DOHH2 (cell line): ENCODE measurements around the gene HRCT1.

Experiments
- H3F3A ChIP-seq: fragments of 200-600 bp; sonication (generic), shearing (Covaris generic); 2 replicates; pipeline ENCODE4 v1.6.0; 2016; ENCODE audit warnings: antibody characterized with exemption, mild to moderate bottlenecking; ENCODE audit not compliant: control insufficient read depth, insufficient read depth
- H3K27ac ChIP-seq: fragments of 200-600 bp; sonication (generic); 2 replicates; pipeline ENCODE4 v1.5.1; 2014; ENCODE audit warnings: low read depth, mild to moderate bottlenecking, low read length, moderate library complexity
- H3K27me3 ChIP-seq: fragments of 200-600 bp; sonication (generic); 2 replicates; pipeline ENCODE4 v1.6.1; 2014; ENCODE audit warnings: mild to moderate bottlenecking, low read length, mixed read lengths; ENCODE audit not compliant: control insufficient read depth
- H3K36me3 ChIP-seq: fragments of 200-600 bp; sonication (generic); 2 replicates; pipeline ENCODE4 v1.6.1; 2014; ENCODE audit warnings: mild to moderate bottlenecking, low read length, moderate library complexity, mixed read lengths; ENCODE audit not compliant: control insufficient read depth
- H3K4me1 ChIP-seq: fragments of 200-600 bp; sonication (generic); 2 replicates; pipeline ENCODE4 v1.6.1; 2014; ENCODE audit warnings: mild to moderate bottlenecking, low read length, mixed read lengths; ENCODE audit not compliant: control insufficient read depth
- H3K4me2 ChIP-seq: fragments of 200-600 bp; sonication (generic); 2 replicates; pipeline ENCODE4 v1.6.0; 2014; ENCODE audit warnings: mild to moderate bottlenecking, low read length, moderate library complexity
- H3K4me3 ChIP-seq: fragments of 200-600 bp; sonication (generic); 2 replicates; pipeline ENCODE4 v1.5.1; 2014; ENCODE audit warnings: mild to moderate bottlenecking, low read length, mixed read lengths
- H3K79me2 ChIP-seq: fragments of 200-600 bp; sonication (generic); 2 replicates; pipeline ENCODE4 v1.6.1; 2014; ENCODE audit warnings: mild to moderate bottlenecking, low read length, mixed read lengths; ENCODE audit not compliant: control insufficient read depth
- H3K9me2 ChIP-seq: fragments of 200-600 bp; sonication (generic); replicated peaks from 2 replicates; pipeline ENCODE4 v1.6.1; 2014; ENCODE audit warnings: mild to moderate bottlenecking, low read length, mixed read lengths; ENCODE audit not compliant: control insufficient read depth
- H3K9me3 ChIP-seq: fragments of 200-600 bp; sonication (generic); 2 replicates; pipeline ENCODE4 v1.6.1; 2014; ENCODE audit warnings: antibody characterized with exemption, low read length, mixed read lengths; ENCODE audit not compliant: control insufficient read depth, insufficient read depth
- H4K20me1 ChIP-seq: fragments of 200-600 bp; sonication (generic); 2 replicates; pipeline ENCODE4 v1.6.0; 2014; ENCODE audit warnings: low read depth, mild to moderate bottlenecking, antibody characterized with exemption, low read length, moderate library complexity; ENCODE audit not compliant: control insufficient read depth, insufficient read depth
- CTCF ChIP-seq: fragments of 200-600 bp; sonication (generic); IDR thresholded peaks from one replicate; pipeline ENCODE4 v1.5.1; 2014; ENCODE audit warnings: antibody characterized with exemption, mild to moderate bottlenecking, low read depth, low read length; ENCODE audit not compliant: poor library complexity, severe bottlenecking
- EZH2phosphoT487 ChIP-seq: fragments of 200-600 bp; sonication (generic); IDR thresholded peaks from 2 replicates; pipeline ENCODE4 v1.6.1; 2017; ENCODE audit warnings: borderline replicate concordance, mild to moderate bottlenecking, antibody characterized with exemption, low read length, moderate library complexity, mixed read lengths

Gene HRCT1

GRCh38 chr9:35923598-35923926 lies 17.6 kb downstream of the HRCT1 start:
- H3F3A ChIP-seq: no peaks in the 10 kb centered on the region
- H4K20me1 ChIP-seq: no peaks in the 10 kb centered on the region
- no peak overlapping the region for H3K27ac ChIP-seq
- peaks cover 15% of the 10 kb centered on the region for H3K27me3 ChIP-seq
- H3K4me2 ChIP-seq: no peak overlapping the region
- TF ChIP-seq CTCF: no peak
- TF ChIP-seq EZH2phosphoT487: no peak
- no peak overlapping the region for H3K4me3 ChIP-seq
- H3K9me3 ChIP-seq: no peaks in the 10 kb centered on the region
- H3K9me2 ChIP-seq: no peaks in the 10 kb centered on the region
- no peaks in the 10 kb centered on the region for H3K36me3 ChIP-seq
- 0 out of 2 replicates have a peak, but pooled peaks cover 2% of the 10 kb centered on the region for H3K4me1 ChIP-seq
- H3K79me2 ChIP-seq: no peaks in the 10 kb centered on the region

GRCh38 chr9:35923927-35924763 lies 18.1 kb downstream of the HRCT1 start:
- Histone ChIP-seq H3F3A (no peaks in the 10 kb centered on the region), H3K4me2 (no peak overlapping the region), H3K9me2 (no peaks in the 10 kb centered on the region), H3K4me1 (no peaks in the 10 kb centered on the region), H3K9me3 (no peaks in the 10 kb centered on the region), H3K36me3 (no peaks in the 10 kb centered on the region), H4K20me1 (no peaks in the 10 kb centered on the region), H3K4me3 (no peak overlapping the region), H3K27ac (no peak overlapping the region), H3K79me2 (no peaks in the 10 kb centered on the region), H3K27me3 (peaks cover 15% of the 10 kb centered on the region)
- no peak for TF ChIP-seq CTCF

- H3F3A ChIP-seq: no peaks in the 10 kb centered on the region
- no peak overlapping the region for H3K4me3 ChIP-seq
- no peaks in the 10 kb centered on the region for H3K36me3 ChIP-seq
- no peak for TF ChIP-seq CTCF
- TF ChIP-seq EZH2phosphoT487: no peak
- H3K9me3 ChIP-seq: no peaks in the 10 kb centered on the region
- H3K27me3 ChIP-seq: peaks cover 6% of the 10 kb centered on the region
- H3K4me1 ChIP-seq: no peaks in the 10 kb centered on the region
- H3K27ac ChIP-seq: no peak overlapping the region
- no peaks in the 10 kb centered on the region for H3K9me2 ChIP-seq
- no peak overlapping the region for H3K4me2 ChIP-seq
- H4K20me1 ChIP-seq: no peaks in the 10 kb centered on the region
- no peaks in the 10 kb centered on the region for H3K79me2 ChIP-seq
Measured at GRCh38 chr9:35928591-35929452, 22.8 kb downstream of the HRCT1 start.
